Measurements from ENCODE around the gene TMEM239. TPM values are rescaled to one million over a fixed set of nuclear protein-coding genes. Genes with fewer than 3 reads are reported as not detected.
A peak's percentile ranks its signal among the peaks of the same experiment; 100 is the strongest.

Gene TMEM239
- polyA plus RNA-seq, 2 of the 4 experiments (the other 2 are of a cell fraction), result not detected

DNA sequence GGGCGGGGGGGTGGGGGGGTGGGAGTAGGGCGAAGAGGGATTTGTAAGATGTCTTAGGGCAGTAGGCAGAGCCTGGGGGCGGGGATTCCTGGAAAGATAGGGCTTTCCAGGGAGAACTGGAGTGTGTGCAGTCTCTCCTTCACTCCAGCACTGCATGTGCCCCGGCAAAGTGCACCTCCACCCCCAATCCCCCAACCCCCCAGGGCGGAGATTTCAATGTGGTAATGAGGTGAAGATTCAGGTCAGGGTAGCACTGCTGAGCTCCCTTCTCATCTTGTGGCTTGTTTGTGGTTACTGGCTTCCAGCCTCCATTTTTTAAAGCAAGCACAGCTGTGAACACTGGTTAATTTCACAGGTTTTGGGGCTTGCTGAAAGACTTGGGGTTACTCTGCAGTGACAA, 5.9 kb downstream of the TMEM239 start:
- H3K4me1 ChIP-seq, result peaks cover 6% of the 10 kb centered on the region
- H3K27ac ChIP-seq, result peak overlapping the region; percentile 19 to 66; a peak in 4 of 6 replicates
- peak overlapping the region; percentile 35 for H3K4me3 ChIP-seq
- ATAC-seq (peak; percentile 68 to 75), DNase-seq (ENCODE audit: low read depth in 1 of 2, low spot score in 1 of 2) (no peak), FAIRE-seq (no peak)
- H3K9me3 ChIP-seq, result no peaks in the 10 kb centered on the region
- TF ChIP-seq, protein P1, sequence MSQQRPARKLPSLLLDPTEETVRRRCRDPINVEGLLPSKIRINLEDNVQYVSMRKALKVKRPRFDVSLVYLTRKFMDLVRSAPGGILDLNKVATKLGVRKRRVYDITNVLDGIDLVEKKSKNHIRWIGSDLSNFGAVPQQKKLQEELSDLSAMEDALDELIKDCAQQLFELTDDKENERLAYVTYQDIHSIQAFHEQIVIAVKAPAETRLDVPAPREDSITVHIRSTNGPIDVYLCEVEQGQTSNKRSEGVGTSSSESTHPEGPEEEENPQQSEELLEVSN (IDR thresholded peaks at IDR 0.05; ENCODE audit: borderline replicate concordance, low read depth), result no peak
- TF ChIP-seq JUN (IDR thresholded peaks at IDR 0.05), result 0 out of 5 replicates have a peak, but pooled peaks of 1 of the 2 experiments have one; percentile 17
- H3K4me2 ChIP-seq, result peak overlapping the region; percentile 78
- 18% methylated on average over 4 of the region's 5 CpGs for WGBS (ENCODE audit: missing lambda C conversion rate)
- POLR2A ChIA-PET, result interaction anchor here (1.5 kb wide), 1 partner anchor 12 kb away, joined by 7 read pairs; no protein-coding TSS in a partner anchor
- CTCF ChIA-PET, result interaction anchor here (1.8 kb wide), 1 partner anchor 69 kb away, joined by 5 read pairs; no protein-coding TSS in a partner anchor

DNA sequence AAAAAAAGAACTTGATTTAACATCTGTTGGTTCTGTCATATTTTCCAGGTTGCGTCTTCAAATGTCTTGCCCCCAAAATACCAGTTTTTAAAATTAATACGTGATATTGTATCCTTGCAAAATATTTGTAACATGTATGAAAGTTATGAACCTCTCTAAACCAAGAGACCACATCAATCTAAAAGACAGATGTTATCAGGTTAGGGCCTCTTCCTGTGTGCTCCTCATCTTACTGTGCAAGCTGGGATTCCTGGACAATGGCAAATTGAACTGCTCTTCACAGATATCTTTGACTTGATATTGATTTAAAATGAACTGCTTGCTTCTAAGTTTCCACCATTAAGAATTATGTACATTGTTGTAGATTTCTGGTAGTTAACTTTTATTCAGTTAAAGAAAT, 9.6 kb downstream of the TMEM239 start:
- no peak overlapping the region for H3K27ac ChIP-seq
- H3K4me2 ChIP-seq, result no peak overlapping the region
- peaks cover 6% of the 10 kb centered on the region for H3K4me1 ChIP-seq
- FAIRE-seq, result peak; percentile 36
- DNase-seq (ENCODE audit: low read depth in 1 of 2, low spot score in 1 of 2), result no peak
- CTCF ChIA-PET, result no interaction called here
- POLR2A ChIA-PET, result no interaction called here
- H3K9me3 ChIP-seq, result no peaks in the 10 kb centered on the region
- no peak for ATAC-seq
- WGBS (ENCODE audit: missing lambda C conversion rate), result 89% methylated on average over 2 of the region's 2 CpGs
- no peak overlapping the region for H3K4me3 ChIP-seq
- TF ChIP-seq ESRRA (IDR thresholded peaks at IDR 0.05; ENCODE audit: borderline replicate concordance, low read length) (no peak), CHD4 (IDR thresholded peaks at IDR 0.05; ENCODE audit: borderline replicate concordance) (no peak), CEBPB (IDR thresholded peaks at IDR 0.05) (no peak), HOXA7 (CRISPR knock-in tag; IDR thresholded peaks at IDR 0.05) (no peak), EP300 (IDR thresholded peaks at IDR 0.05) (no peak), JUN (IDR thresholded peaks at IDR 0.05) (no peak), CBX2 (IDR thresholded peaks at IDR 0.05; ENCODE audit: borderline replicate concordance, low read depth) (no peak)

DNA sequence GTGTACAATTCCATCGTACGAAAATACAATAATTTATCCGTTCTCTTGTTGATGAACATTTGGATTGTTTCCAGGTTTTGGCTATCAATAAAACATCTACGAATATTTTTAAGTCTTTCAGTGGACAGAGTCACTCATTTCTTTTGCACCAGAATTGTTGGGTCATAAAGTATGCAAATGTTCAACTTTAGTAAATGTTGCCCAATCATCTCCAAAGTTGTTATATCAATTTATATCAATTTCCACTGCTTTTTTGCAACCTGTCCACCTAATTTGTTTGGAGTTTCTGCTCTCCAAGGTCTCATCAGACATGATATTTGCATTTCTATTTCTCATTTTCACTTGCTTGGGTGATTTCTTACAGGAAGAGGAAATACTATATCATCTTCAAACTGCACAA, 10.5 kb downstream of the TMEM239 start:
- ChIA-PET CTCF (no interaction called here), POLR2A (no interaction called here)
- peaks cover 6% of the 10 kb centered on the region for H3K4me1 ChIP-seq
- 45% methylated on average over 4 of the region's 4 CpGs for WGBS (ENCODE audit: missing lambda C conversion rate)
- ATAC-seq (no peak), DNase-seq (ENCODE audit: low read depth in 1 of 2, low spot score in 1 of 2) (no peak), FAIRE-seq (peak; percentile 32)
- H3K4me2 ChIP-seq, result no peak overlapping the region
- no peak overlapping the region for H3K27ac ChIP-seq
- TF ChIP-seq, protein P2, sequence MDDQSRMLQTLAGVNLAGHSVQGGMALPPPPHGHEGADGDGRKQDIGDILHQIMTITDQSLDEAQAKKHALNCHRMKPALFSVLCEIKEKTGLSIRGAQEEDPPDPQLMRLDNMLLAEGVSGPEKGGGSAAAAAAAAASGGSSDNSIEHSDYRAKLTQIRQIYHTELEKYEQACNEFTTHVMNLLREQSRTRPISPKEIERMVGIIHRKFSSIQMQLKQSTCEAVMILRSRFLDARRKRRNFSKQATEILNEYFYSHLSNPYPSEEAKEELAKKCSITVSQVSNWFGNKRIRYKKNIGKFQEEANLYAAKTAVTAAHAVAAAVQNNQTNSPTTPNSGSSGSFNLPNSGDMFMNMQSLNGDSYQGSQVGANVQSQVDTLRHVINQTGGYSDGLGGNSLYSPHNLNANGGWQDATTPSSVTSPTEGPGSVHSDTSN (IDR thresholded peaks at IDR 0.05), result no peak
- no peak for TF ChIP-seq RNF2 (IDR thresholded peaks at IDR 0.05; ENCODE audit: borderline replicate concordance, low read depth)
- no peak for TF ChIP-seq RAD21 (conservative IDR thresholded peaks at IDR 0.05 in 1 of 2, IDR thresholded peaks at IDR 0.05 in 1 of 2)
- TF ChIP-seq MAFK (IDR thresholded peaks at IDR 0.05; ENCODE audit: partially characterized antibody), result no peak
- no peak for TF ChIP-seq JUN (IDR thresholded peaks at IDR 0.05)
- TF ChIP-seq SMC3 (IDR thresholded peaks at IDR 0.05), result no peak
- no peak for TF ChIP-seq HEYL (CRISPR knock-in tag; IDR thresholded peaks at IDR 0.05)
- no peak for TF ChIP-seq FOSL2 (IDR thresholded peaks at IDR 0.05)
- no peak for TF ChIP-seq FOSL2 (CRISPR knock-in tag; IDR thresholded peaks at IDR 0.05)
- no peak for TF ChIP-seq NR3C1 (IDR thresholded peaks at IDR 0.05)
- no peak for TF ChIP-seq MAZ (IDR thresholded peaks at IDR 0.05; ENCODE audit: borderline replicate concordance, low read depth, low read length)
- TF ChIP-seq, protein P3, sequence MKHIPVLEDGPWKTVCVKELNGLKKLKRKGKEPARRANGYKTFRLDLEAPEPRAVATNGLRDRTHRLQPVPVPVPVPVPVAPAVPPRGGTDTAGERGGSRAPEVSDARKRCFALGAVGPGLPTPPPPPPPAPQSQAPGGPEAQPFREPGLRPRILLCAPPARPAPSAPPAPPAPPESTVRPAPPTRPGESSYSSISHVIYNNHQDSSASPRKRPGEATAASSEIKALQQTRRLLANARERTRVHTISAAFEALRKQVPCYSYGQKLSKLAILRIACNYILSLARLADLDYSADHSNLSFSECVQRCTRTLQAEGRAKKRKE (CRISPR knock-in tag; IDR thresholded peaks at IDR 0.05; ENCODE audit: low read depth), result no peak
- TF ChIP-seq CHD2 (IDR thresholded peaks at IDR 0.05; ENCODE audit: low read length, partially characterized antibody), result no peak
- no peak for TF ChIP-seq CBX2 (IDR thresholded peaks at IDR 0.05; ENCODE audit: borderline replicate concordance, low read depth)
- H3K4me3 ChIP-seq, result no peak overlapping the region
- no peaks in the 10 kb centered on the region for H3K9me3 ChIP-seq

Data from A549 (cell line).